ENCODE results near the gene ZCCHC7. TPM values are rescaled to one million over a fixed set of nuclear protein-coding genes. Genes with fewer than 3 reads are reported as not detected.

ZCCHC7 gene
- total RNA-seq, 1 donor from 2014 or later: 11.3 TPM

DNA sequence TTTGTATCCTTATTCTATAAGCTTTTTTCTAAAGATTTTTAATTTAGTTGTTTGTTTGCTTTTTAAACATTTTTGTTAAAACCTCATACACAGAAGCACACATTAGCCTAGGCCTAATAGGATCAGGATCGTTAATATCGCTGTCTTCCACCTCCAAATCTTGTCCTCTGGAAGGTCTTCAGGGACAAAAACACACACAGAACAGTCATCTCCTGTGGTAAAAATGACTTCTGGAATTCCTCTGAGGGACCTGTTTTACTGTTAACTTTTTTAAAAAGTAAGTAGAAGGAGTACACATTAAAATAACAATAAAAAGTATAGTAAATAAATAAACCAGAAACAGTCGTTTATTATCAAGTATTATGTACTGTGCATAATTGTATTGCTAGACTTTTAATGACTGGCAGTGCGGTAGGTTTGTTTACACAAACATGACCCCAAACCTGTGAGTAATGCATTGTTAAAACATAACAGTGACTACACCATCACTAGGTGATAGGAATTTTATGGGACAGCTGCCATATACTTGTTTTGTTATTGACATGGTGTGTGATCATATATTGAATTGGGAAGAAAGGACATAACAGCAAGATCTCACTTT, 109.6 kb downstream of the ZCCHC7 start:
- no peak for DNase-seq (ENCODE audit: low spot score)
- intact Hi-C loops (cut with DNase I): no loop called here

DNA sequence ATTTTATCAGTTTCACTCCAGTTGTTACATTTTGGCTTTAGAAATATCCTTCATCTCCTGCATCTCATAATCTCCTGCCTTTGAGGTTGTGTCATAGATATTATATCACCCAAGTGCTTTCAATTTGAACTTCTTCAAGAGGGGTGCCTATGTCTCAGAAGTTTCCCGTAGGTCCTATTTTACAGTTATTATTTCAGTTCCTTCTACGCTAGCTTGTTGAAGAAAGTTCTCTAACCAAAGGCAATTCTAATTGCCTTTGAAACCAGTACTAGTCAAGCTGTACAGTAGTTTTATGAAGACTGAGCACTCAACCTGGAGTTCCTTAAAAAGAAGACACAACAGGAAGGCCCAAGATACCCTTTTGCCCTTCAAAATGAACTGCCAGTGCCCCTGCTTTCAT, 116.4 kb downstream of the ZCCHC7 start:
- no peak for DNase-seq (ENCODE audit: low spot score)
- intact Hi-C loops (cut with DNase I): no loop called here

GRCh38 chr9:37238122-37238521, 117.7 kb downstream of the ZCCHC7 start:
- no peak for DNase-seq (ENCODE audit: low spot score)
- intact Hi-C loops (cut with DNase I): no loop called here

- intact Hi-C loops (cut with DNase I): no loop called here
- DNase-seq (ENCODE audit: low spot score): no peak
These were observed 119.0 kb downstream of the ZCCHC7 start for GRCh38 chr9:37239224-37239859.

GRCh38 chr9:37239921-37240320, 119.5 kb downstream of the ZCCHC7 start:
- intact Hi-C loops (cut with DNase I): no loop called here
- no peak for DNase-seq (ENCODE audit: low spot score)

GRCh38 chr9:37241340-37241739, 121.0 kb downstream of the ZCCHC7 start:
- intact Hi-C loops (cut with DNase I): no loop called here
- DNase-seq (ENCODE audit: low spot score): no peak

DNA sequence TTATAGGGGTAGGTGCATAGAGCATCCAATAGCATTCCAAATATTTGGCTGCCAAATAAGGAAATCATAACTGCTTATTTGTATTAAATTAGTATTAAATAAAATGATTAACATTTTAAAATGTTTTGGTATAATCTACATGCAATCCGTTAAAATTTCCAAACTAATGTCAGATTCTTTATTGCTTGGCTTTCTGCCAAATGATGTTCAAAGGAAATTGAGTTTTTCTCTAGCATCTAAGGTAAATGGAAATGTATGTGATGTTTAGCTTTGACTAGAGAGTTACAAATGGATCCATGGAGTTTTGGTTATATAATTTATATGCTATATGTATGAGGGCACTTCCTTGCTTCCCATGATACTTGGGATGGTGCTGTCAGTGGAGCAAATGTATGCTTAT, 121.7 kb downstream of the ZCCHC7 start:
- no peak for DNase-seq (ENCODE audit: low spot score)
- intact Hi-C loops (cut with DNase I): no loop called here

- intact Hi-C loops (cut with DNase I): no loop called here
- DNase-seq (ENCODE audit: low spot score): no peak
These were observed 123.4 kb downstream of the ZCCHC7 start for GRCh38 chr9:37243588-37244345.

DNA sequence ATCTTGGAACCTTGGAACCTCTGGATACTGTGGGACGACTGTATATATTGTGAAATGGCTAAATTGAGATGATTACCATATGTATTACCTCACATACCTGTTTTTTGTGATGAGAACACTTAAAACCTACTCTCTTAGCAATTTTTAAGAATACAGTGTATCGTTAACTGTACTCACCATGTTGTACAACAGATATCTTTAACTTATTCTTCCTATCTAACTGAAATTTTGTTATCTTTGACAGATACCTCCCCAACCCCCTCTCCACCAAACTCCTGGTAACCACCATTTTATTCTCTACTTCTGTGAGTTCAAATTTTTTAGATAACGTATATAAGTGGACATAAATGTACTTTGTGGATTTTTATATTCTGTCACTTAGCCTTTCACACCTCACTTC, 126.5 kb downstream of the ZCCHC7 start:
- intact Hi-C loops (cut with DNase I): no loop called here
- no peak for DNase-seq (ENCODE audit: low spot score)

- intact Hi-C loops (cut with DNase I): no loop called here
- DNase-seq (ENCODE audit: low spot score): no peak
These were observed 128.3 kb downstream of the ZCCHC7 start for GRCh38 chr9:37248651-37249163.

GRCh38 chr9:37251452-37251851, 131.1 kb downstream of the ZCCHC7 start:
- no peak for DNase-seq (ENCODE audit: low spot score)
- intact Hi-C loops (cut with DNase I): loop anchor here (10.0 kb wide), 1 partner anchor 57 kb away; no protein-coding TSS in a partner anchor

- no peak for DNase-seq (ENCODE audit: low spot score)
- intact Hi-C loops (cut with DNase I): loop anchor here (10.0 kb wide), 1 partner anchor 59 kb away; no protein-coding TSS in a partner anchor
These were observed 133.1 kb downstream of the ZCCHC7 start for GRCh38 chr9:37253377-37253937.

GRCh38 chr9:37255187-37255586, 134.8 kb downstream of the ZCCHC7 start:
- no peak for DNase-seq (ENCODE audit: low spot score)
- intact Hi-C loops (cut with DNase I): loop anchor here (10.0 kb wide), 1 partner anchor 60 kb away; no protein-coding TSS in a partner anchor

- DNase-seq (ENCODE audit: low spot score): no peak
- intact Hi-C loops (cut with DNase I): loop anchor here (10.0 kb wide), 1 partner anchor 61 kb away; no protein-coding TSS in a partner anchor
These were observed 135.8 kb downstream of the ZCCHC7 start for GRCh38 chr9:37255944-37256862.

DNA sequence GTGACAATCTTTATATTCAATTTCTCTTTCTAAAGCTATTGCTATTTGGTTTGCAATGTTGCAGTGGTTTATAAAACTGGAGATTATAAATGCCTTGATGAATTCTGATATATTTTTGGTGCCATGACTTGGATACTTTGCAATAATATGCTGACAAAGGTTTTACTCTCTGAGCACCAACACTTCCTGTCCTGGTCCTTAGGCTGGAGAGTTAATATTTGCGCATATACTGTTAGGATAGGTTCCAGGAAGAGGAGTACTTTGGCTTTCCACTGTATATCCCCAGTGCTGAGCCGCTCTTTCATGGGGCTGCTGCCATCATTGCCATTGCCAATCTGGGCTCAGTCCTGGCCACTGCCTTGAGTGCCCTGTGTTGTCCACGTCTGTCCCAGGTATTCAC, 139.6 kb downstream of the ZCCHC7 start:
- DNase-seq (ENCODE audit: low spot score): no peak
- intact Hi-C loops (cut with DNase I): loop anchor here (5.0 to 10.0 kb wide), 2 partner anchors 65 to 263 kb away; no protein-coding TSS in a partner anchor

DNA sequence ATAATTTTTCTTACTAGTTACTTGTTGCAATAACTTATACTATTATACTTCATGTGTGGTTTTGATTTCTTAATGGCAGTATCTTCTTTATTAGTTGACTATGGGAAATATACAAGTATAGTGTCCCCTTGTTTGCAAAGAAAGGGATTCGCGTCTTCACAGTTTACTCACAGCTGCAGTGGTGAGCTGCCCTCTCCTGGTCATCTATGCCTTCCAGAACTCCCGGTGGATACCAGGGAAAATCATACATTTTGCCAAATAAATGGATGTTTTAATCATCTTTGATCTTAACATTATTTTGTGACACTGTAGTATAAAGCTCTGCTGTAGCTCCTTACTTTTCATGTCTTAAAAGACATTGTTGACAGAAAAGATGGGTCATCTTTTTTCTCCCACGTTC, 142.0 kb downstream of the ZCCHC7 start:
- intact Hi-C loops (cut with DNase I): loop anchor here (5.0 kb wide), 1 partner anchor 265 kb away; no protein-coding TSS in a partner anchor
- DNase-seq (ENCODE audit: low spot score): no peak

GRCh38 chr9:37264539-37264938, 144.2 kb downstream of the ZCCHC7 start:
- no peak for DNase-seq (ENCODE audit: low spot score)
- intact Hi-C loops (cut with DNase I): loop anchor here (5.0 kb wide), 1 partner anchor 267 kb away; no protein-coding TSS in a partner anchor

DNA sequence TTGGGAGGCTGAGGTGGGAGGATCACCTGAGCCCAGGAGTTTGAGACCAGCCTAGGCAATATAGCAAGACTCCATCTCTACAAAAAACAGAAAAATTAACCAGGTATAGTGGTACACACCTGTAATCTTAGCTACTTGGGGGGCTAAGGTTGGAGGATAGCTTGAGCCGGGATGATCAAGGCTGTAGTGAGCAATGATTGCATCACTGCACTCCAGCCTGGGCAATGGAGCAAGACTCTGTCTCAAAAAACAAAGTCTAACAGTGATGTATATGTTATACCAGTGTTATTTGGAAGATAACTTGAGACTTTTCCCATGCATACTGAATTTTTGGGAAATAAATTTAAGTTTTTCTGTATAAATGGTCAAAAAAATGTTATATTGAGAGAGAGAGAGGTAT, 146.3 kb downstream of the ZCCHC7 start:
- DNase-seq (ENCODE audit: low spot score): no peak
- intact Hi-C loops (cut with DNase I): no loop called here

DNA sequence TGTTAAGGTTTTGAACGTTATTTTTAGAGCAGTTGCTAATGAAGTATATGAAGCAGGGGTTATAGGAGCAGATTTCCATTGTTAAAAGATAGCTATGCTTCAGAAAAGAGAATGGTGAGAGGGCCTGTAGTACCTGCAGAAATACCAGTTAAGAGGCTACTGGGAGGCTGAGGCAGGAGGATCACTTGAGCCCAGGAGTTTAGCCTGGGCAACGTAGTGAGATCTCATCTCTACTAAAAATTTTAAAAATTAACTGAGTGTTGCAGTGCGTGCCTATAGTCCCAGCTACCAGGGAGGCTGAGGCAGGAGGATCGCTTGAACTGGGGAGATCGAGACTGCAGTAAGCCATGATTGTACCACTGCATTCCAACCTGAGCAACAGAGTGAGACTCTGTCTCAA, 148.8 kb downstream of the ZCCHC7 start:
- intact Hi-C loops (cut with DNase I): no loop called here

More for the DNA sequence above, 148.8 kb downstream of the ZCCHC7 start:
- DNase-seq (ENCODE audit: low spot score): no peak

Measured in cardiac septum (tissue), 1 donor.